Measurements from ENCODE around the gene TSSK6. TPM values are rescaled to one million over a fixed set of nuclear protein-coding genes. Genes with fewer than 3 reads are reported as not detected.

TSSK6 gene
- total RNA-seq = 1 to 10 TPM; 2.1 to 2.6 TPM

DNA sequence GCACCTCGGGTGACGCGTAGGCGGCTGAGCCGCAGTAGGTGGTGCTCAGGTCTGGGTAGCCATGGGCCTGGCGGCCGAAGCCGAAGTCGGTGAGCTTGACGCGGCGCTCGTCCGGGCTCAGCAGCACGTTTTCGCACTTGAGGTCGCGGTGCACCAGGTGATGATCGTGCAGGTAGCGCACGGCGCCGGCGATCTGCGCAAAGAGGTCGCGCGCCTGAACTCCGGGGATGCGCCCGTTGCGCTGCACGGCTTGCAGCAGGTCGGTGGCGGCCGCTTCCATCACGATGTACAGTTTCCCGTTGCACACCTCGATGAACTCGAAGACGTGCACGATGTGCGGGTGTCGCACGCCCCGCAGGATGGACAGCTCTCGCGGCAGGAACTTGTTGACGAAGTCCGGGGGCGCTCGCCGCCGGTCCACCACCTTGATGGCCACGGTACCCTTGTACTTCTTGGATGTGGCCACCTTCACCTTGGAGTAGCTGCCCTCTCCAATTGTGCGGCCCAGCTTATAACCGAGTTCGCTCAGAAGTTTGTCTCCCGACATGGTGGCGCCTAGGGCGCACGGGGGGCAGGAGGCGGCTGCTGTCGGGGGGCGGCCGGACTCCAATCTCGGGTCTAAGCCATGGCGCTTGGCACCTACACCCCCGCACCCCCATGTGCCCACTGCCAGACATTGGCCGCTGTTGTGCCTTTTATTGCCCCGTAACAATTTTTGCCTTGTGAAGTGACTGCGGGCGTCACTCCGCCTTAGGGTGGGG lies at the start of gene TSSK6:
Gene TSSK6 (minus strand): TSS at position 668 of the 761 bp plus-strand sequence. CDS start 121 bp downstream, at position 547.
- 85 to 87% methylated on average over 52 to 62 of the region's 74 CpGs for WGBS, 2 donors
- intact Hi-C loops (cut with DNase I) = no loop called here
- no peak for TF ChIP-seq POLR2A (IDR thresholded peaks at IDR 0.05)
- TF ChIP-seq, protein P1, sequence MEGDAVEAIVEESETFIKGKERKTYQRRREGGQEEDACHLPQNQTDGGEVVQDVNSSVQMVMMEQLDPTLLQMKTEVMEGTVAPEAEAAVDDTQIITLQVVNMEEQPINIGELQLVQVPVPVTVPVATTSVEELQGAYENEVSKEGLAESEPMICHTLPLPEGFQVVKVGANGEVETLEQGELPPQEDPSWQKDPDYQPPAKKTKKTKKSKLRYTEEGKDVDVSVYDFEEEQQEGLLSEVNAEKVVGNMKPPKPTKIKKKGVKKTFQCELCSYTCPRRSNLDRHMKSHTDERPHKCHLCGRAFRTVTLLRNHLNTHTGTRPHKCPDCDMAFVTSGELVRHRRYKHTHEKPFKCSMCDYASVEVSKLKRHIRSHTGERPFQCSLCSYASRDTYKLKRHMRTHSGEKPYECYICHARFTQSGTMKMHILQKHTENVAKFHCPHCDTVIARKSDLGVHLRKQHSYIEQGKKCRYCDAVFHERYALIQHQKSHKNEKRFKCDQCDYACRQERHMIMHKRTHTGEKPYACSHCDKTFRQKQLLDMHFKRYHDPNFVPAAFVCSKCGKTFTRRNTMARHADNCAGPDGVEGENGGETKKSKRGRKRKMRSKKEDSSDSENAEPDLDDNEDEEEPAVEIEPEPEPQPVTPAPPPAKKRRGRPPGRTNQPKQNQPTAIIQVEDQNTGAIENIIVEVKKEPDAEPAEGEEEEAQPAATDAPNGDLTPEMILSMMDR (IDR thresholded peaks at IDR 0.05) = no peak

DNA sequence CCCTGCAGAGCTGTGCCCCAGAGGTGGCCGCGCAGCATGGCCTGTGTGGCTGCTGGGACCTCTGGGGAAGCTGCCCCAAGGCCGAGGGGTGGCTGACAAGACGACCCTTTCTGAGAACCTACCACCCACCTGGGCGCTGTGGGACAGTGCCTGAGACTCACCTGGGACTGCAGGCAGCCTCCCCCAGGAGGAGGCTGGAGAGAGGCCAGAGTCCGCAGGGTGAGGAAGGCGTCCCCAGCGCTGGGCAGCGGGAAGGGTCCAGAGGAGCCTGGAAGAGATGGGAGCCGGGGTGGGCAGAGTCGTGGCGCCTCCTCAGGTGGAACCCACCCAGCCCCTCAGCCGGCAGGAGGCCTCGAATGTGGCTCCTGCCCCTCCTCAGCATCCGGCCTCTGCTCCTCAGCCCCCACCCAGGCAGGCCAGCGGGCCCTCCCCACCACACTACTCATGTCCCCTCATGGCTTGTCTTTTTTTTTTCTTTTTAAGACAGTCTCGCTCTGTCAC lies 48.0 kb upstream of the TSSK6 start:
- H3K27me3 ChIP-seq = no peaks in the 10 kb centered on the region
- no peaks in the 10 kb centered on the region for H3K9me3 ChIP-seq
- no peak for DNase-seq
- no peak for ATAC-seq
- intact Hi-C loops (cut with DNase I) = no loop called here
- H3K4me3 ChIP-seq = no peak overlapping the region
- TF ChIP-seq POLR2A (IDR thresholded peaks at IDR 0.05) = no peak
- TF ChIP-seq, protein P1 (IDR thresholded peaks at IDR 0.05) = no peak
- H3K27ac ChIP-seq = no peak overlapping the region
- no peaks in the 10 kb centered on the region for H3K36me3 ChIP-seq (replicated peaks in 1 of 2; ENCODE audit: insufficient read depth in 1 of 2, low read depth in 2 of 2)
- H3K4me1 ChIP-seq = no peaks in the 10 kb centered on the region
- WGBS, 2 donors = 82 to 90% methylated on average over 12 to 15 of the region's 17 CpGs

More for the DNA sequence above, at the start of gene TSSK6:
- ATAC-seq (no peak), DNase-seq (no peak)
- Histone ChIP-seq H3K9me3 (no peaks in the 10 kb centered on the region), H3K36me3 (replicated peaks in 1 of 2; ENCODE audit: insufficient read depth in 1 of 2, low read depth in 2 of 2) (no peaks in the 10 kb centered on the region), H3K27me3 (no peaks in the 10 kb centered on the region), H3K27ac (peak within 1 kb of the TSS; percentile 62 to 76 (median 66)), H3K4me1 (peaks cover 23% of the 10 kb centered on the region), H3K4me3 (peak within 1 kb of the TSS; percentile 64 to 73)

- no peaks in the 10 kb centered on the region for H3K4me1 ChIP-seq
- no peaks in the 10 kb centered on the region for H3K27me3 ChIP-seq
- 64 to 73% methylated on average over 5 to 17 of the region's 17 CpGs for WGBS, 2 donors
- H3K9me3 ChIP-seq = no peaks in the 10 kb centered on the region
- H3K4me3 ChIP-seq = no peak overlapping the region
- H3K27ac ChIP-seq = no peak overlapping the region
- no peak for ATAC-seq
- intact Hi-C loops (cut with DNase I) = no loop called here
- no peak for DNase-seq
- TF ChIP-seq POLR2A (IDR thresholded peaks at IDR 0.05) = no peak
- TF ChIP-seq, protein P1 (IDR thresholded peaks at IDR 0.05) = no peak
- H3K36me3 ChIP-seq (replicated peaks in 1 of 2; ENCODE audit: insufficient read depth in 1 of 2, low read depth in 2 of 2) = no peaks in the 10 kb centered on the region
Observed at GRCh38 chr19:19562665-19563347, 47.5 kb upstream of the TSSK6 start.

DNA sequence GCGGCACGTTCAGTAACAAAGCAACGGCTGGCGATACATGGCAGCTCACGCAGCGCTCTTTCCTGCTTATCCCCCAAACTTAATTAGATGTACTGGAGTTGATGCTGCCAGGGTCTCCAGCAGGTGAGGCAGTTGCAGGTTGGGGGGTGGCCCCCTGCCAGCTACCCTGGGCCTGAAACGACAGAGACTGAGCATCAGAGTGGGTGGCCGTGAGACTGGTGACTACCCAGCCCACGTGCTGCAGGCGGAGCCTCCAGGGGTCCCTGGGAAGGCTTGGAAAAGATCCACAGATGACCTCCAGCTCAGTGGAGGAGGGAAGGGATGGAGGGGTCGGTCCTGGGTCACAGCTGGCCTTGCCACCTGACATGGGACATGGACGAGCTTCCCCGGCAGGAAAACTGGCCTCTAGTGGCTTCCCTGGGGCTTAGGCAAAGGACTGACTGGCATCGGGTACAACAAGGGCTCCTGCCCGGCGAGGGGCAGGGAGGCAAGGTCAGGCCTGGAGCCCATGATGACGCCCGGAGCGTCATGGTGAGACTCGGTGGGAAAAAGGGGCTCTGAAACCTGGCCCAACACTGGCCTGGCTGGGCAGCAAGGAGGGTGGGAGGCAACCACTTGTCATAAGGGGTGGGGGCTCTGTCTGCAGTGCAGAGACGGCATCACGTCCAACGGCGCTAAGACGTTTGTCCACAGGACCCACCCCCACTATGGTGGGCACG lies 46.8 kb upstream of the TSSK6 start:
- TF ChIP-seq, protein P1 (IDR thresholded peaks at IDR 0.05) = no peak
- TF ChIP-seq POLR2A (IDR thresholded peaks at IDR 0.05) = no peak
- Histone ChIP-seq H3K27ac (no peak overlapping the region), H3K36me3 (replicated peaks in 1 of 2; ENCODE audit: insufficient read depth in 1 of 2, low read depth in 2 of 2) (no peaks in the 10 kb centered on the region), H3K27me3 (no peaks in the 10 kb centered on the region), H3K4me3 (no peak overlapping the region), H3K4me1 (no peaks in the 10 kb centered on the region), H3K9me3 (no peaks in the 10 kb centered on the region)
- intact Hi-C loops (cut with DNase I) = no loop called here
- DNase-seq (no peak), ATAC-seq (no peak)
- WGBS, 2 donors = 71 to 76% methylated on average over 14 to 25 of the region's 26 CpGs

Measured in body of pancreas (tissue), 4 donors.